ENCODE results near the gene PCBP3. TPM values are rescaled to one million over a fixed set of nuclear protein-coding genes. Genes with fewer than 3 reads are reported as not detected.

The PCBP3 gene
- total RNA-seq, 4 donors from 2014 or later: 0.47 to 5.3 (median 1.0) TPM; not detected in 1

DNA sequence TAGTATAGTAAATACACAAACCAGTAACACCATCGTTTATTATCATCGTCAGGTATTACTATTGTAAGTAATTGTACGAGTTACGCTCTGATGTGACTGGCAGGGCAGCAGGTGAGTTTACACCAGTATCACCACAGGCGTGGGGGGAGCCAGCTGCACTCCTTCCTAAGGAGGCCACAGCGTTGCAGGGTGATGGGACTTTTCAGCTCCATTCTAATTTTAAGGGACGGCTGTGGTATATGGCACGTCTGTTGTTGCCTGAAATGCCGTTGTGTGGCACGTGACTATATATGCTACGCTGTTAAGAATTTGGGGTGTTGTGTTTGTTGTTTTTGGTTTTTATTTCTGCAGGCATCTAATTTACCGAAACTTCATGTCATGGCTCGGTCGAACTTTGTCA lies 173.3 kb downstream of the PCBP3 start:
- intact Hi-C loops (cut with DNase I): no loop called here
- no peak for DNase-seq

DNA sequence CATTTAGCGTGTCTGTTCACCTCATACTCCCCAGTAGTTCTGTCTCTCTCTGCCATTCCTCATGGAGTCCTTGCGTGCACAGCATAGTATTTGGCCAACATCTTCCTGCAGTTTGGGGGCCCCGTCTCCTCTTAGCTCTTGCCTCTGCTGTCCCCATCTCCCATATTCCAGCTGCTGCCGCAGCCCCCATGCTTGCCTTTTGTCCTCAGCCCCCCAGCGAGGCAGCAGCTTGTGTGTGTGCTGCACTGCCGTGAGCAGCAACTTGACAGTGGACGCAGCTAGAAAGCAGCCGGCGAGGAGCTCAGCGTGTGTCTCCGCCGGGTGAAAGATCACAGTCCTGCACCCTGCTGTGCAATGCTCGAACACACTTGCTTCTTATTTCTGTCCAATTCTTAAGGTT lies 173.8 kb downstream of the PCBP3 start:
- peaks cover 0 to 17% (median 0%) of the 10 kb centered on the region in 4 donors for H3K27me3 ChIP-seq

More for the DNA sequence above, 173.3 kb downstream of the PCBP3 start:
- TF ChIP-seq, protein P1, sequence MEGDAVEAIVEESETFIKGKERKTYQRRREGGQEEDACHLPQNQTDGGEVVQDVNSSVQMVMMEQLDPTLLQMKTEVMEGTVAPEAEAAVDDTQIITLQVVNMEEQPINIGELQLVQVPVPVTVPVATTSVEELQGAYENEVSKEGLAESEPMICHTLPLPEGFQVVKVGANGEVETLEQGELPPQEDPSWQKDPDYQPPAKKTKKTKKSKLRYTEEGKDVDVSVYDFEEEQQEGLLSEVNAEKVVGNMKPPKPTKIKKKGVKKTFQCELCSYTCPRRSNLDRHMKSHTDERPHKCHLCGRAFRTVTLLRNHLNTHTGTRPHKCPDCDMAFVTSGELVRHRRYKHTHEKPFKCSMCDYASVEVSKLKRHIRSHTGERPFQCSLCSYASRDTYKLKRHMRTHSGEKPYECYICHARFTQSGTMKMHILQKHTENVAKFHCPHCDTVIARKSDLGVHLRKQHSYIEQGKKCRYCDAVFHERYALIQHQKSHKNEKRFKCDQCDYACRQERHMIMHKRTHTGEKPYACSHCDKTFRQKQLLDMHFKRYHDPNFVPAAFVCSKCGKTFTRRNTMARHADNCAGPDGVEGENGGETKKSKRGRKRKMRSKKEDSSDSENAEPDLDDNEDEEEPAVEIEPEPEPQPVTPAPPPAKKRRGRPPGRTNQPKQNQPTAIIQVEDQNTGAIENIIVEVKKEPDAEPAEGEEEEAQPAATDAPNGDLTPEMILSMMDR (IDR thresholded peaks at IDR 0.05): no peak
- no peak for TF ChIP-seq POLR2A (IDR thresholded peaks at IDR 0.05)
- Histone ChIP-seq H3K4me1 (peaks cover 0 to 4% (median 0%) of the 10 kb centered on the region in 3 donors), H3K9me3 (no peaks in the 10 kb centered on the region), H3K4me3 (no peak overlapping the region), H3K27me3 (peaks cover 0 to 11% (median 0%) of the 10 kb centered on the region in 4 donors), H3K36me3 (no peaks in the 10 kb centered on the region), H3K27ac (no peak overlapping the region)
- WGBS, 2 donors: 88 to 89% methylated on average over 14 of the region's 14 CpGs

DNA sequence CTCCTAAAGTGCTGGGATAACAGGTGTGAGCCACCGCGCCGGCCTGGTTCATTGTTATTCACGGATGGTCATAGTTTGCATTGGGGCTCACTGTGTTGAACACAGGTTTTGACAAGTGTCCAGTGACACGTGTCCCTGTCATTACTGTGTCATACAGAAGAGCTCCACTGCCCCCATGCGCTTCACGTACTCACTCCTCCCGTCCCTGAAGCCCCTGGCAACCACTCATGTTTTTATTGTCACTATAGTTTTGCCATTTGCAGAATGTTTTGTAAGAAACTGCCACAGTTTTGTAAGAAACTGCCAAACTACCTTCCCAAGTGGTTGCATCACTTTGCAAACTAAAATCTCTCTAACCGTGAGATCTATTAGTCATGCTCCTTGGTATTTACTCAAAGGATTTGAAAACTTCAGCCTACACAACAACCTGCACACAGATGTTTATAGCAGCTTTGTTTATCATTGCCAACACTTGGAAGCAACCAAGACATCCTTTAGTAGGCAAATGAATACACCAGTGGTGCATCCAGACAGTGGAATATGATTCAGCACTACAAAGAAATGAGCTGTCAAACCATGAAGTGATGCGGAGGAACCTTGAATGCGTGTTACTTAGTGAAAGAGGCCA lies 174.9 kb downstream of the PCBP3 start:
- no peak for DNase-seq
- Histone ChIP-seq H3K36me3 (no peaks in the 10 kb centered on the region), H3K4me1 (peaks cover 0 to 4% (median 0%) of the 10 kb centered on the region in 3 donors), H3K4me3 (no peak overlapping the region), H3K9me3 (no peaks in the 10 kb centered on the region), H3K27ac (no peak overlapping the region), H3K27me3 (peaks cover 0 to 26% (median 0%) of the 10 kb centered on the region in 4 donors)
- intact Hi-C loops (cut with DNase I): no loop called here
- TF ChIP-seq, protein P1 (IDR thresholded peaks at IDR 0.05): no peak
- no peak for TF ChIP-seq POLR2A (IDR thresholded peaks at IDR 0.05)
- WGBS, 2 donors: 23 to 35% methylated on average over 8 to 9 of the region's 11 CpGs

More for the DNA sequence above, 173.8 kb downstream of the PCBP3 start:
- no peaks in the 10 kb centered on the region for H3K9me3 ChIP-seq
- WGBS, 2 donors: 76 to 78% methylated on average over 12 to 13 of the region's 13 CpGs
- H3K4me1 ChIP-seq: peaks cover 0 to 4% (median 0%) of the 10 kb centered on the region in 3 donors
- no peaks in the 10 kb centered on the region for H3K36me3 ChIP-seq
- intact Hi-C loops (cut with DNase I): no loop called here
- no peak for DNase-seq
- TF ChIP-seq, protein P1 (IDR thresholded peaks at IDR 0.05): no peak
- no peak for TF ChIP-seq POLR2A (IDR thresholded peaks at IDR 0.05)
- H3K27ac ChIP-seq: no peak overlapping the region
- no peak overlapping the region for H3K4me3 ChIP-seq

DNA sequence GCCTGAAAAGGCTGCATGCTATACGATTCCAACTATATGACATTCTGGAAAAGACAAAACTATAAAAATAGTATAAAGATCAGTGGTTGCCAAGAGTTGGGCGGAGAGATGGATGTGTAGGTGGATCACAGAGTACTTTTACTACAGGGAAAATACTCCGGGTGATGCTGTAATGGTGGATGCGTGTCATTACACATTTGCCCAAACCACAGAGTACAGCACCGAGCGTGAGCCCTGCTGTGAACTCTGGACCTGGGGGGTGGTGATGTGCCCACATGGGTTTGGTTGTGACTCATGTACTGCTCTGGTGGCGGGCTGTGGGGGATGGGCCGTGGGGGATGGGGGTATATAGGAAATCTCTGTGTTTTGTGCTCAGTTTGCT lies 175.4 kb downstream of the PCBP3 start:
- TF ChIP-seq, protein P1 (IDR thresholded peaks at IDR 0.05): no peak
- TF ChIP-seq POLR2A (IDR thresholded peaks at IDR 0.05): no peak
- intact Hi-C loops (cut with DNase I): no loop called here
- Histone ChIP-seq H3K27me3 (peaks cover 0 to 31% (median 0%) of the 10 kb centered on the region in 4 donors), H3K9me3 (no peaks in the 10 kb centered on the region), H3K27ac (no peak overlapping the region), H3K36me3 (no peaks in the 10 kb centered on the region), H3K4me3 (no peak overlapping the region), H3K4me1 (peaks cover 0 to 4% (median 0%) of the 10 kb centered on the region in 3 donors)
- no peak for DNase-seq
- 19 to 23% methylated on average over 8 of the region's 8 CpGs for WGBS, 2 donors

DNA sequence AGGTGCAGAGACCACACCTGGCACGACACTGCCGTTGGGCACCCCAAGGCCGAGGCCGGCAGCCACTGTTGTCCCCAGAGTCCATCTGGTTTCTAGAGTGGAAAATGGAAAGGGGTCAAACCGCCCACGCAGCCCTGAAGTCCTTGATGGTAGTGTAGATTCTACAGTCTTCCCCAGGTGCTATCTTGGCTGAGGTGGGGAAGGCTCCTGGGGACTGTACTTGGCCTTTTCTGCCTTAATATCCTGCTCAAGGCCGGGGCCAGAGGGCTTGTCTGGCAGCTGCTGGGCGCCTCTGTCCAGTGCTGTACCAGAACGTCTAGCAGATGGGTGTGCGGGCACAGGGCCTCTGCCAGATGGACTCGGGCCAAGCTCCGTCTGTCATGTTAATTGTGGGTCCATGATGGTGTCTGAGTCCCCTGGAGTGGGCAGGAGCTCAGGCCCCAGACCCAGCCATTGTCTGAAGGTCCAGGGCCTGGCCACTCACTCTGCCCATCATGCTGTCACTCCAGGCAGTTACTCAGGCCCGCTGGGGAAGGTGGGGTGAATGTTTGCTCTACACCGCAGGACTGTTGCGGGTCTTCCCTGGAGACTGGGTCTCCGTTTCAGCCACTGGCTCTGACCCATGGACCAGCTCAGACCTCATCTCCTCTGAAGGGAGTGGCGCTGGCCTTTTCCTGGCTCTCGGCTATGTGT lies 176.1 kb downstream of the PCBP3 start:
- no peak for DNase-seq
- WGBS, 2 donors: 87% methylated on average over 4 of the region's 18 CpGs; no CpG with 5 or more reads in 1 of the 2 donors

More for the DNA sequence above, 176.1 kb downstream of the PCBP3 start:
- Histone ChIP-seq H3K27ac (no peak overlapping the region), H3K4me3 (no peak overlapping the region), H3K4me1 (peaks cover 0 to 4% (median 0%) of the 10 kb centered on the region in 3 donors), H3K27me3 (peaks cover 0 to 38% (median 0%) of the 10 kb centered on the region in 4 donors), H3K9me3 (no peaks in the 10 kb centered on the region), H3K36me3 (no peaks in the 10 kb centered on the region)
- no peak for TF ChIP-seq POLR2A (IDR thresholded peaks at IDR 0.05)
- TF ChIP-seq, protein P1 (IDR thresholded peaks at IDR 0.05): no peak
- intact Hi-C loops (cut with DNase I): loop anchor here (5.0 to 10.0 kb wide), 2 partner anchors 65 to 262 kb away; no protein-coding TSS in a partner anchor
